Measurements from ENCODE around the gene KRT75. TPM values are rescaled to one million over a fixed set of nuclear protein-coding genes. Genes with fewer than 3 reads are reported as not detected.

Gene KRT75
- total RNA-seq, 4 donors from 2014 or later, result not detected

GRCh38 chr12:52418576-52419110, 15.5 kb downstream of the KRT75 start:
- DNase-seq, result no peak
- no peak overlapping the region for H3K4me3 ChIP-seq
- H3K36me3 ChIP-seq, result no peaks in the 10 kb centered on the region
- no peak for TF ChIP-seq POLR2A (IDR thresholded peaks at IDR 0.05)
- TF ChIP-seq, protein P1, sequence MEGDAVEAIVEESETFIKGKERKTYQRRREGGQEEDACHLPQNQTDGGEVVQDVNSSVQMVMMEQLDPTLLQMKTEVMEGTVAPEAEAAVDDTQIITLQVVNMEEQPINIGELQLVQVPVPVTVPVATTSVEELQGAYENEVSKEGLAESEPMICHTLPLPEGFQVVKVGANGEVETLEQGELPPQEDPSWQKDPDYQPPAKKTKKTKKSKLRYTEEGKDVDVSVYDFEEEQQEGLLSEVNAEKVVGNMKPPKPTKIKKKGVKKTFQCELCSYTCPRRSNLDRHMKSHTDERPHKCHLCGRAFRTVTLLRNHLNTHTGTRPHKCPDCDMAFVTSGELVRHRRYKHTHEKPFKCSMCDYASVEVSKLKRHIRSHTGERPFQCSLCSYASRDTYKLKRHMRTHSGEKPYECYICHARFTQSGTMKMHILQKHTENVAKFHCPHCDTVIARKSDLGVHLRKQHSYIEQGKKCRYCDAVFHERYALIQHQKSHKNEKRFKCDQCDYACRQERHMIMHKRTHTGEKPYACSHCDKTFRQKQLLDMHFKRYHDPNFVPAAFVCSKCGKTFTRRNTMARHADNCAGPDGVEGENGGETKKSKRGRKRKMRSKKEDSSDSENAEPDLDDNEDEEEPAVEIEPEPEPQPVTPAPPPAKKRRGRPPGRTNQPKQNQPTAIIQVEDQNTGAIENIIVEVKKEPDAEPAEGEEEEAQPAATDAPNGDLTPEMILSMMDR (IDR thresholded peaks at IDR 0.05), result no peak
- H3K4me1 ChIP-seq, result peaks cover 0 to 4% (median 0%) of the 10 kb centered on the region in 4 donors
- H3K27me3 ChIP-seq, result no peaks in the 10 kb centered on the region
- no peaks in the 10 kb centered on the region for H3K9me3 ChIP-seq
- H3K27ac ChIP-seq, result no peak overlapping the region

DNA sequence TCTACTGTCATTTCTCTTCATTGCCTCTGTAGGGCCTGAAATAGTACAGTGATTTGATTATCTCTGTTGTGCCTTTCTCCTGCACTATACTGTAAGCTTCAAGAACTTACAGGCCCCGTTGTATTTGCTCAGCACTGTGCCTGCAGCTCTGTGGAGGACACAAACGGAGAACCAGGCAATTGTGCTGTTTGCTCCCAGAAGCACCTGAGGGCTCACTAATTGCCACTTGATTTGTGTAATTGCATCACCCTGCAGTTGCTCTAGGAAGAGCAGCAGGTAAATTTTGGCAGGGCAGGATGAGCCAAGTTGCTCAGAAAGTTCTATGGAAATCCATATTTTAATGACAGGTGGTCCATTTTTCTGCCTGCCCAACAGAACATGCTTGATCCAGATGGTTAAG, 16.4 kb downstream of the KRT75 start:
- Histone ChIP-seq H3K27me3 (no peaks in the 10 kb centered on the region), H3K4me3 (no peak overlapping the region), H3K27ac (no peak overlapping the region), H3K9me3 (no peaks in the 10 kb centered on the region), H3K4me1 (peaks cover 0 to 4% (median 0%) of the 10 kb centered on the region in 4 donors), H3K36me3 (no peaks in the 10 kb centered on the region)
- no peak for DNase-seq
- TF ChIP-seq POLR2A (IDR thresholded peaks at IDR 0.05), result no peak
- TF ChIP-seq, protein P1 (IDR thresholded peaks at IDR 0.05), result no peak

DNA sequence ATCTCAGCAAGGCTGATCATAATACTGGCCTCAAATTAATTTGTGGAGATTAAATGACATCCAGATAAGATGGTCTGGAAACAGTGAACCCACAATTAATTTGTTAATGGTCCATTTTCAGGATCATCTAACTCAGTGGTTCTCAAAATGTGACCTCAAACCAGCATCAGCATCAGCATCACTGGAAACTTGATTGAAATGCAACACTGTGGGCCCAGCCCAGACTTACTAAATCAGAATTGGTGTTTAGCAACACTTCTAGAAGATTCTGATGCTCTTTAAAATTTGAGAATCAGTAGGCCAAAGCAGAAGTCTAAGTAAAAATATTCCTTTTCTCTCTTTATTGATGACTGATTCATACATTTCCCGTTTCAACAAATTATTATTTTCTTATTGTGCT, 17.4 kb downstream of the KRT75 start:
- H3K4me1 ChIP-seq, result peaks cover 0 to 4% (median 0%) of the 10 kb centered on the region in 4 donors
- peak overlapping the region in 2 of 4 donors; percentile 40 to 48 for H3K27ac ChIP-seq
- no peak overlapping the region for H3K4me3 ChIP-seq
- H3K9me3 ChIP-seq, result no peaks in the 10 kb centered on the region
- no peak for DNase-seq
- no peaks in the 10 kb centered on the region for H3K36me3 ChIP-seq
- TF ChIP-seq, protein P1 (IDR thresholded peaks at IDR 0.05), result no peak
- no peaks in the 10 kb centered on the region for H3K27me3 ChIP-seq

DNA sequence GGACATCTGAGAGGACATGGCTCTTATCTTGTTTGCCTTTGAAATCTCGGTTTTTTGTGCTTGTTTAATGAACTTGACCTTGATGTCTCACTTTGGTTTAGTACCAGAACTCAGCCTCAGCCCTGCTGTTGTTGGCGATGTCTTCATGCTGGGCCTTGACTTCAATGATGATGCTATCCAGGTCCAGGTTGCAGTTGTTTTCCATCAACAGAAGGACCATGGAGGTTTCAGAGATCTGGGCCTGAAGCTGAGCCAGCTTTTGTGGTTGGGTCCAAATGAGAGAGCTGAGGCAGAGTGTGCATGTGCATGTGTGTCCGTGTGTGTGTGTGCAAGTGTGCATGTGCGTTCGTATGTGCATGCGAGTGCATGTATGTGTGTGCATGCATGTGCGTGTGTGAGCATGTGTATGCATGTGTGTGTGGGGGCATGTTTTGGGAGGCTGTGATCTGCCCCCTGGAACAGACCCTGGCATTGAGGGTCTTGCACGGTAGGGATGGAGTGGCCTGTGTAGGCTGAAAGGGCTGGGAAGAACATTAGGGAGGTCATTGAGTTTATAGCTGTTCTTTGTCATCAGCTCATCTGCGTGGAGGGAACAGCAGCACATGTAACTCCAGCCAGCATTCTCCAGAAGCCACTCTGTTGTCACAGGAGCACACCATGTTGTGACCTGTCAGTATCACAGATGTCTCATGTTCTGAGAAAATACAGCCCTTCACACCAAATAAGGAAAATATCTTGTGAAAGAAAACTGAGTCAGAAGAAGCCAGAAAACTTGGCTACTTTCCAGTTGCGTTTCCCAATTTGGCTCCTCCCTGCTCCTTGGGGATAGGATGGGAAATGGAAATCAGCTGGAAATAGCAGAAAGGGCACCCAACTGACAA, 18.1 kb downstream of the KRT75 start:
- peak overlapping the region in 3 of 4 donors; percentile 13 to 49 (median 48) for H3K27ac ChIP-seq

GRCh38 chr12:52414936-52415335, 19.2 kb downstream of the KRT75 start:
- Histone ChIP-seq H3K9me3 (no peaks in the 10 kb centered on the region), H3K4me1 (peaks cover 0 to 4% (median 0%) of the 10 kb centered on the region in 4 donors), H3K4me3 (no peak overlapping the region), H3K36me3 (no peaks in the 10 kb centered on the region), H3K27ac (no peak overlapping the region), H3K27me3 (no peaks in the 10 kb centered on the region)
- TF ChIP-seq, protein P1 (IDR thresholded peaks at IDR 0.05), result no peak
- no peak for TF ChIP-seq POLR2A (IDR thresholded peaks at IDR 0.05)
- no peak for DNase-seq

More for the DNA sequence above, 18.1 kb downstream of the KRT75 start:
- Histone ChIP-seq H3K4me1 (peaks cover 0 to 4% (median 0%) of the 10 kb centered on the region in 4 donors), H3K9me3 (no peaks in the 10 kb centered on the region), H3K36me3 (no peaks in the 10 kb centered on the region), H3K4me3 (no peak overlapping the region), H3K27me3 (no peaks in the 10 kb centered on the region)
- no peak for TF ChIP-seq POLR2A (IDR thresholded peaks at IDR 0.05)
- TF ChIP-seq, protein P1 (IDR thresholded peaks at IDR 0.05), result no peak
- peak in 1 of 3 donors; percentile 55 for DNase-seq
